Measurements from ENCODE around the gene PPFIA3. TPM values are rescaled to one million over a fixed set of nuclear protein-coding genes. Genes with fewer than 3 reads are reported as not detected.

The PPFIA3 gene
- total and polyA plus RNA-seq, 2 donors from 2014 or later = 7.1 to 20.0 TPM

DNA sequence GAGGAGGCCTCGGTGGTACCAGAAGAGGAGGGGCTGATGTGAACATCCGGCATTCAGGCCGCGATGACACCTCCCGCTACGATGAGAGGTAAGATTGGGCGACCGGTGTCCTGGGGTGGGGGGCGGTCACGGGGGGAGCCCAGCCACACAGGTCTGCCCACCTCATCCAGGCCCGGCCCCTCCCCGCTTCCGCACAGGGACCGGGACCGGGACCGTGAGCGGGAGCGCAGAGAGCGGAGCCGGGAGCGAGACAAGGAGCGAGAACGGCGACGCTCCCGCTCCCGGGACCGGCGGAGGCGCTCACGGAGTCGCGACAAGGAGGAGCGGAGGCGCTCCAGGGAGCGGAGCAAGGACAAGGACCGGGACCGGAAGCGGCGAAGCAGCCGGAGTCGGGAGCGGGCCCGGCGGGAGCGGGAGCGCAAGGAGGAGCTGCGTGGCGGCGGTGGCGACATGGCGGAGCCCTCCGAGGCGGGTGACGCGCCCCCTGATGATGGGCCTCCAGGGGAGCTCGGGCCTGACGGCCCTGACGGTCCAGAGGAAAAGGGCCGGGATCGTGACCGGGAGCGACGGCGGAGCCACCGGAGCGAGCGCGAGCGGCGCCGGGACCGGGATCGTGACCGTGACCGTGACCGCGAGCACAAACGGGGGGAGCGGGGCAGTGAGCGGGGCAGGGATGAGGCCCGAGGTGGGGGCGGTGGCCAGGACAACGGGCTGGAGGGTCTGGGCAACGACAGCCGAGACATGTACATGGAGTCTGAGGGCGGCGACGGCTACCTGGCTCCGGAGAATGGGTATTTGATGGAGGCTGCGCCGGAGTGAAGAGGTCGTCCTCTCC is 11.5 kb upstream of the PPFIA3 start:
- DNase-seq (peak in 1 of 5 donors; percentile 71), FAIRE-seq (no peak)
- no peaks in the 10 kb centered on the region for H3K9me3 ChIP-seq (ENCODE audit: control insufficient read depth in 2 of 3, insufficient read depth in 1 of 3, low read length in 3 of 3)
- no peak overlapping the region for H3K9ac ChIP-seq (ENCODE audit: low read length in 3 of 3)
- TF ChIP-seq, protein P1, sequence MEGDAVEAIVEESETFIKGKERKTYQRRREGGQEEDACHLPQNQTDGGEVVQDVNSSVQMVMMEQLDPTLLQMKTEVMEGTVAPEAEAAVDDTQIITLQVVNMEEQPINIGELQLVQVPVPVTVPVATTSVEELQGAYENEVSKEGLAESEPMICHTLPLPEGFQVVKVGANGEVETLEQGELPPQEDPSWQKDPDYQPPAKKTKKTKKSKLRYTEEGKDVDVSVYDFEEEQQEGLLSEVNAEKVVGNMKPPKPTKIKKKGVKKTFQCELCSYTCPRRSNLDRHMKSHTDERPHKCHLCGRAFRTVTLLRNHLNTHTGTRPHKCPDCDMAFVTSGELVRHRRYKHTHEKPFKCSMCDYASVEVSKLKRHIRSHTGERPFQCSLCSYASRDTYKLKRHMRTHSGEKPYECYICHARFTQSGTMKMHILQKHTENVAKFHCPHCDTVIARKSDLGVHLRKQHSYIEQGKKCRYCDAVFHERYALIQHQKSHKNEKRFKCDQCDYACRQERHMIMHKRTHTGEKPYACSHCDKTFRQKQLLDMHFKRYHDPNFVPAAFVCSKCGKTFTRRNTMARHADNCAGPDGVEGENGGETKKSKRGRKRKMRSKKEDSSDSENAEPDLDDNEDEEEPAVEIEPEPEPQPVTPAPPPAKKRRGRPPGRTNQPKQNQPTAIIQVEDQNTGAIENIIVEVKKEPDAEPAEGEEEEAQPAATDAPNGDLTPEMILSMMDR (IDR thresholded peaks at IDR 0.05; ENCODE audit: borderline replicate concordance, extremely low read depth, insufficient read depth) = no peak
- intact Hi-C loops (cut with DNase I) = loop anchor here (10.0 kb wide), 1 partner anchor 107 kb away; no protein-coding TSS in a partner anchor
- no peaks in the 10 kb centered on the region for H3K4me1 ChIP-seq (ENCODE audit: control insufficient read depth in 2 of 3, insufficient read depth in 2 of 3, low read depth in 1 of 3, low read length in 3 of 3)
- no peak overlapping the region for H3K27ac ChIP-seq (ENCODE audit: low read depth in 2 of 2, low read length in 2 of 2)
- no peaks in the 10 kb centered on the region for H3K27me3 ChIP-seq (ENCODE audit: control insufficient read depth, insufficient read depth, low read length)
- peaks cover 2 to 33% (median 24%) of the 10 kb centered on the region in 3 donors for H3K36me3 ChIP-seq (ENCODE audit: control insufficient read depth in 2 of 3, insufficient read depth in 3 of 3, low read length in 3 of 3)
- H3K4me3 ChIP-seq (ENCODE audit: low read length in 3 of 3) = no peak overlapping the region

DNA sequence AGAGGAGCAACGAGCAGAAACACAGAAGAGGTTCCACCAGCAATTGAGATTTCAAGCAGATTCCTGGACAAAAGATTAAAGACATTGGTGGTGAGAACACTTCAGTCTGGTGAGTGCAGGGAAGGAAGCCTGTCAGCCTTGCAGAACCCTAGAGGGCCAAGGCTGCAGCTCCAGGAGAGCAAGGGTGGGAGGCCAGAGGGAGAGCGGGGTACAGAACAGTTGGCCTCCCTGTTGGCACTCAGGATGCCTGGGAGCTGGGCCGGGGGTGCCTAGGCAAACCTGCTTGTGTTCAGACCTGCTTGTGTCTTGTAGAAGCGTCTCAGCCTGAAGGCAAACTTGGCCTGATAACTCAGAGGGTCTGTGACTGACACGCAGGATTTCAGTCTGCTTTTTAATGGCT is 10.3 kb upstream of the PPFIA3 start:
- Histone ChIP-seq H3K4me3 (ENCODE audit: low read length in 3 of 3) (no peak overlapping the region), H3K27me3 (ENCODE audit: control insufficient read depth, insufficient read depth, low read length) (no peaks in the 10 kb centered on the region), H3K9ac (ENCODE audit: low read length in 3 of 3) (no peak overlapping the region), H3K36me3 (ENCODE audit: control insufficient read depth in 2 of 3, insufficient read depth in 3 of 3, low read length in 3 of 3) (peaks cover 2 to 29% (median 22%) of the 10 kb centered on the region in 3 donors), H3K27ac (ENCODE audit: low read depth in 2 of 2, low read length in 2 of 2) (no peak overlapping the region), H3K4me1 (ENCODE audit: control insufficient read depth in 2 of 3, insufficient read depth in 2 of 3, low read depth in 1 of 3, low read length in 3 of 3) (peaks cover 0 to 5% (median 3%) of the 10 kb centered on the region in 3 donors), H3K9me3 (ENCODE audit: control insufficient read depth in 2 of 3, insufficient read depth in 1 of 3, low read length in 3 of 3) (no peaks in the 10 kb centered on the region)
- TF ChIP-seq, protein P1 (IDR thresholded peaks at IDR 0.05; ENCODE audit: borderline replicate concordance, extremely low read depth, insufficient read depth) = no peak
- DNase-seq (no peak), FAIRE-seq (no peak)
- intact Hi-C loops (cut with DNase I) = loop anchor here (10.0 kb wide), 1 partner anchor 106 kb away; no protein-coding TSS in a partner anchor

DNA sequence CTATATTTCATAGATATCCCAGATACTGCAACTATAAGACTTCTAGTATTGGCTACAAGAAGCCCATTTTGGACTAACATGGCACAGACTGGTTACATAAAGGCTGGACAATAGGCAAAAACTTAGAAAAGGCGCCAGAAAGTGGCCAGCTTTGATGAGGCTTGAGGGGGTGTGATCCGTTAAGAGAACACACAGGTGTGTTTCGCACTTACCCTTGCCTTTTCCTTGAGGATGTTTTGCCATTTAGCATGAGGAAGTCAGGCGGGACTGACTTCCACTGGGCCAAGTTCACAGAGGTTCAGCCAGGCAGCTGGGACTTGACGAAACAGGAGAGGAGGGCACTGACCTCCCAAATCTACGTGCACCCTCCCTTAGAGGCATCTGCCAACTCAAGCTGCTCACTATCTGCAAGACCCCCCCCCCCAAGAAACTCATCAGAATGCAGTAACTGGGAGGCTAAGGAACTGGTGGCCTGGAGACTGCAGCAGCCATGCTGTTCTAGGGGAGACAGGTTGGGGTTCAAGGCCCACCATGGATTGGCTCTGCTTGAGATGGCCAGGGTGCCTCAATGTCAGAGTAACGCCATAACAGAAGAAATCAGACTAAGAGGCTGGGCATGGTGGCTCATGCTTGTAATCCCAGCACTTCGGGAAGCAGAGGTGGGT is 9.6 kb upstream of the PPFIA3 start:
- Histone ChIP-seq H3K4me1 (ENCODE audit: control insufficient read depth in 2 of 3, insufficient read depth in 2 of 3, low read depth in 1 of 3, low read length in 3 of 3) (peaks cover 0 to 5% (median 3%) of the 10 kb centered on the region in 3 donors), H3K9ac (ENCODE audit: low read length in 3 of 3) (no peak overlapping the region), H3K4me3 (ENCODE audit: low read length in 3 of 3) (no peak overlapping the region), H3K27ac (ENCODE audit: low read depth in 2 of 2, low read length in 2 of 2) (no peak overlapping the region), H3K27me3 (ENCODE audit: control insufficient read depth, insufficient read depth, low read length) (no peaks in the 10 kb centered on the region), H3K9me3 (ENCODE audit: control insufficient read depth in 2 of 3, insufficient read depth in 1 of 3, low read length in 3 of 3) (no peaks in the 10 kb centered on the region), H3K36me3 (ENCODE audit: control insufficient read depth in 2 of 3, insufficient read depth in 3 of 3, low read length in 3 of 3) (peaks cover 2 to 27% (median 21%) of the 10 kb centered on the region in 3 donors)
- DNase-seq (no peak), FAIRE-seq (no peak)
- intact Hi-C loops (cut with DNase I) = loop anchor here (10.0 kb wide), 1 partner anchor 105 kb away; no protein-coding TSS in a partner anchor
- TF ChIP-seq, protein P1 (IDR thresholded peaks at IDR 0.05; ENCODE audit: borderline replicate concordance, extremely low read depth, insufficient read depth) = no peak

All from kidney (tissue), 14 donors.